HCT116 (cell line): ENCODE measurements around the gene CCSAP. TPM values are rescaled to one million over a fixed set of nuclear protein-coding genes. Genes with fewer than 3 reads are reported as not detected.

Source experiments
- ATAC-seq: fragments of 200-7000 bp; cut with Tn5 transposase; 2 replicates; pipeline ENCODE4 v1.9.1; 2020; ENCODE audit warnings: mild to moderate bottlenecking, moderate library complexity
- BruUV-seq: library from RNA; stranded (reverse); fragments of 400-500 nt; replicated peaks from 2 replicates; lab custom pipeline; 2021; lab: Mats Ljungman, UMichigan
- CTCF ChIA-PET: fragments of 300-600 bp; sonication (Branson Sonifier 250); formaldehyde crosslinking; loops from one replicate; lab custom pipeline; 2021; ENCODE audit warnings: antibody characterized with exemption; lab: Charles Lee
- POLR2A ChIA-PET: fragments of 300-600, 350-600 bp; sonication (Branson Sonifier 250); formaldehyde crosslinking; loops from one replicate; lab custom pipeline; 2021; ENCODE audit warnings: antibody characterized with exemption; lab: Charles Lee
- RAD21 ChIA-PET, 2 experiments: fragments of 300-600 bp; sonication (Branson Sonifier 250); formaldehyde crosslinking; loops; one replicate each; lab custom pipeline; 2023; ENCODE audit warnings: low total read pairs in 2 of 2; ENCODE audit not compliant: uncharacterized antibody in 2 of 2, unreplicated experiment in 2 of 2, low non-redundant PET in 1 of 2; lab: Charles Lee
- DNase-seq: peaks from one replicate; pipeline ENCODE4 v3.0.0-alpha.2; 2010; ENCODE audit warnings: low read depth, low spot score
- H2AFZ ChIP-seq: fragments of 200-600 bp; shearing (Covaris generic), sonication (generic); 2 replicates; pipeline ENCODE4 v1.6.1; 2017; ENCODE audit warnings: low read depth, mixed run types, mixed read lengths, antibody characterized with exemption, low read length; ENCODE audit not compliant: poor library complexity, severe bottlenecking
- H3K27ac ChIP-seq: 2 replicates; pipeline ENCODE4 v1.5.1; 2012; ENCODE audit warnings: low read depth, low read length
- H3K27me3 ChIP-seq: fragments of 200-600 bp; sonication (generic); 2 replicates; pipeline ENCODE4 v1.6.1; 2016; ENCODE audit warnings: mixed run types, low read length, mixed read lengths; ENCODE audit not compliant: insufficient read depth
- H3K36me3 ChIP-seq, 2 experiments: fragments of 200-500 bp in 1 of 2; fragments of 200-600 bp in 1 of 2; sonication (Bioruptor generic) in 1 of 2; sonication (generic) in 1 of 2; 2 replicates each; pipeline versions ENCODE4 v1.5.1 to v1.6.1; 2014 to 2016; ENCODE audit warnings: low read length in 2 of 2, inconsistent platforms in 1 of 2, mixed read lengths in 1 of 2, mixed run types in 1 of 2; ENCODE audit not compliant: insufficient read depth in 2 of 2, control insufficient read depth in 1 of 2
- H3K4me1 ChIP-seq, 2 experiments: fragments of 200-600 bp in 1 of 2; sonication (generic) in 1 of 2; 2 replicates each; pipeline versions ENCODE4 v1.5.1 to v1.6.1; 2012 to 2017; ENCODE audit warnings: low read length in 2 of 2, inconsistent platforms in 1 of 2, mild to moderate bottlenecking in 1 of 2, mixed read lengths in 1 of 2, mixed run types in 1 of 2, moderate library complexity in 1 of 2; ENCODE audit not compliant: insufficient read depth in 2 of 2, control insufficient read depth in 1 of 2
- H3K4me2 ChIP-seq: fragments of 200-600 bp; sonication (generic); 2 replicates; pipeline ENCODE4 v1.6.1; 2017; ENCODE audit warnings: mixed run types, low read length, mixed read lengths
- H3K4me3 ChIP-seq, 2 experiments: fragments of 200-600 bp in 1 of 2; sonication (generic) in 1 of 2; replicated peaks in 1 of 2; 2 replicates each; pipeline ENCODE4 v1.5.1; 2011 to 2016; ENCODE audit warnings: low read length in 2 of 2, control low read depth in 1 of 2, low read depth in 1 of 2, mild to moderate bottlenecking in 1 of 2, mixed read lengths in 1 of 2, mixed run types in 1 of 2
- H3K79me2 ChIP-seq: fragments of 200-600 bp; sonication (generic); 2 replicates; pipeline ENCODE4 v1.6.1; 2017; ENCODE audit warnings: mild to moderate bottlenecking, mixed run types, low read length, moderate library complexity, mixed read lengths; ENCODE audit not compliant: insufficient read depth
- H3K9ac ChIP-seq: fragments of 200-600 bp; sonication (generic); 2 replicates; pipeline ENCODE4 v1.6.1; 2016; ENCODE audit warnings: low read length, mixed read lengths
- H3K9me2 ChIP-seq: fragments of 200-600 bp; sonication (generic), shearing (Covaris generic); 2 replicates; pipeline ENCODE4 v1.6.1; 2017; ENCODE audit warnings: mixed run types, mild to moderate bottlenecking, moderate library complexity; ENCODE audit not compliant: insufficient read depth
- H3K9me3 ChIP-seq, 2 experiments: fragments of 200-500 bp in 1 of 2; fragments of 200-600 bp in 1 of 2; sonication (Bioruptor generic) in 1 of 2; sonication (generic) in 1 of 2; 2 replicates each; pipeline ENCODE4 v1.6.1; 2014 to 2017; ENCODE audit warnings: low read length in 2 of 2, mixed read lengths in 2 of 2, inconsistent platforms in 1 of 2, low read depth in 1 of 2, mild to moderate bottlenecking in 1 of 2, mixed run types in 1 of 2, moderate library complexity in 1 of 2; ENCODE audit not compliant: control insufficient read depth in 1 of 2, insufficient read depth in 1 of 2
- H4K20me1 ChIP-seq: fragments of 200-600 bp; sonication (generic), shearing (Covaris generic); 2 replicates; pipeline ENCODE4 v1.6.1; 2017; ENCODE audit warnings: mixed run types, mild to moderate bottlenecking, moderate library complexity; ENCODE audit not compliant: insufficient read depth
- ATF3 ChIP-seq: IDR thresholded peaks from 2 replicates; pipeline ENCODE4 v1.6.1; 2012
- CBX3 ChIP-seq: IDR thresholded peaks from 2 replicates; pipeline ENCODE4 v1.6.1; 2012; ENCODE audit warnings: low read depth
- CEBPB ChIP-seq: IDR thresholded peaks from 2 replicates; pipeline ENCODE4 v1.6.1; 2012; ENCODE audit warnings: low read depth
- CTCF ChIP-seq, 3 experiments: fragments of 200-600 bp in 1 of 3; sonication (generic) in 1 of 3; IDR thresholded peaks in 2 of 3; conservative IDR thresholded peaks in 1 of 3; 2 replicates each; pipeline ENCODE4 v1.5.1; 2012 to 2017; ENCODE audit warnings: low read depth in 2 of 3, low read length in 2 of 3, antibody characterized with exemption in 1 of 3, borderline replicate concordance in 1 of 3, control low read depth in 1 of 3, mild to moderate bottlenecking in 1 of 3, mixed read lengths in 1 of 3, mixed run types in 1 of 3, moderate library complexity in 1 of 3; ENCODE audit not compliant: insufficient read depth in 1 of 3
- EGR1 ChIP-seq: IDR thresholded peaks from 2 replicates; pipeline ENCODE4 v1.6.1; 2012; ENCODE audit warnings: low read depth
- ELF1 ChIP-seq: IDR thresholded peaks from 2 replicates; pipeline ENCODE4 v1.6.1; 2012; ENCODE audit warnings: low read depth, borderline replicate concordance
- EZH2 ChIP-seq: fragments of 200-600 bp; sonication (generic); IDR thresholded peaks from 2 replicates; pipeline ENCODE4 v1.6.1; 2017; ENCODE audit warnings: antibody characterized with exemption, mixed run types
- FOSL1 ChIP-seq: IDR thresholded peaks from 2 replicates; pipeline ENCODE4 v1.6.1; 2012; ENCODE audit warnings: low read depth
- POLR2A ChIP-seq: IDR thresholded peaks from 2 replicates; pipeline ENCODE4 v1.7.0; 2011; ENCODE audit warnings: borderline replicate concordance; ENCODE audit not compliant: insufficient read depth, insufficient read length; ENCODE audit errors: extremely low read depth
- POLR2AphosphoS5 ChIP-seq: IDR thresholded peaks from 2 replicates; pipeline ENCODE4 v1.6.1; 2011; ENCODE audit warnings: mild to moderate bottlenecking, low read depth, low read length, moderate library complexity
- RAD21 ChIP-seq: IDR thresholded peaks from 2 replicates; pipeline ENCODE4 v1.6.1; 2012; ENCODE audit warnings: low read depth, mild to moderate bottlenecking
- REST ChIP-seq: IDR thresholded peaks from 2 replicates; pipeline ENCODE4 v1.6.1; 2012; ENCODE audit warnings: low read depth
- SIN3A ChIP-seq: IDR thresholded peaks from 2 replicates; pipeline ENCODE4 v1.6.1; 2012; ENCODE audit warnings: low read depth
- SRF ChIP-seq: IDR thresholded peaks from 2 replicates; pipeline ENCODE4 v1.6.1; 2012; ENCODE audit warnings: low read depth
- TCF7L2 ChIP-seq: IDR thresholded peaks from 2 replicates; pipeline ENCODE4 v1.7.0; 2011; ENCODE audit warnings: borderline replicate concordance, inconsistent platforms; ENCODE audit not compliant: insufficient read depth, insufficient read length; ENCODE audit errors: extremely low read depth
- ZBTB33 ChIP-seq: IDR thresholded peaks from 2 replicates; pipeline ENCODE4 v1.6.1; 2011; ENCODE audit warnings: mild to moderate bottlenecking, low read length, moderate library complexity; ENCODE audit not compliant: insufficient replicate concordance; ENCODE audit errors: extremely low read depth
- ZFX ChIP-seq: fragments of 450-650 bp; IDR thresholded peaks from 2 replicates; pipeline ENCODE4 v1.6.1; 2017
- ZNF274 ChIP-seq: fragments of 200-500 bp; sonication (Bioruptor generic); IDR thresholded peaks from 2 replicates; pipeline ENCODE4 v1.6.1; 2014; ENCODE audit warnings: mild to moderate bottlenecking, low read depth, low read length, inconsistent platforms
- intact Hi-C: fragments of 100-400 bp; cut with micrococcal nuclease; formaldehyde crosslinking; loops from 2 replicates; pipeline ENCODE4 v1.10.0; 2022
- total RNA-seq: library from RNA; stranded (reverse); gene quantifications from one replicate; pipeline ENCODE4 v1.2.1, GENCODE V29; 2021; ENCODE audit not compliant: unreplicated experiment

The CCSAP gene
- total RNA-seq, 1 experiment from 2014 or later = 10.9 TPM

- H3K9me2 ChIP-seq = no peaks in the 10 kb centered on the region
- H3K36me3 ChIP-seq = no peaks in the 10 kb centered on the region
- no peaks in the 10 kb centered on the region for H3K27me3 ChIP-seq
- DNase-seq (no peak), ATAC-seq (no peak)
- H3K9me3 ChIP-seq = no peaks in the 10 kb centered on the region
- no peak overlapping the region for H3K27ac ChIP-seq
- no peak overlapping the region for H3K4me3 ChIP-seq
- no peak overlapping the region for H2AFZ ChIP-seq
- no peaks in the 10 kb centered on the region for H3K4me1 ChIP-seq
- CTCF ChIA-PET = no interaction called here
- TF ChIP-seq RAD21 = no peak
- no peak for TF ChIP-seq ELF1
- no peak for TF ChIP-seq ATF3
- TF ChIP-seq REST = no peak
- no peak for TF ChIP-seq CEBPB
- TF ChIP-seq POLR2AphosphoS5 = no peak
- TF ChIP-seq EZH2 = no peak
- TF ChIP-seq EGR1 = no peak
- TF ChIP-seq TCF7L2 = no peak
- TF ChIP-seq CTCF (IDR thresholded peaks at IDR 0.05 in 2 of 3, conservative IDR thresholded peaks at IDR 0.05 in 1 of 3; ENCODE audit: borderline replicate concordance in 1 of 3, insufficient read depth in 1 of 3, low read depth in 2 of 3, low read length in 2 of 3) = no peak
- no peak for TF ChIP-seq ZFX
- no peak for TF ChIP-seq SIN3A
- TF ChIP-seq ZBTB33 = no peak
- TF ChIP-seq FOSL1 = no peak
- TF ChIP-seq SRF = no peak
- no peak for TF ChIP-seq CBX3
- no peak for TF ChIP-seq ZNF274
- no peak for TF ChIP-seq POLR2A
- intact Hi-C loops = no loop called here
- H3K79me2 ChIP-seq = no peaks in the 10 kb centered on the region
- POLR2A ChIA-PET = no interaction called here
- BruUV-seq = no TSS peak
- RAD21 ChIA-PET = no interaction called here
- H3K9ac ChIP-seq = no peak overlapping the region
- H4K20me1 ChIP-seq = no peaks in the 10 kb centered on the region
- H3K4me2 ChIP-seq = no peak overlapping the region
Observed at GRCh38 chr1:229364207-229365065, 21.6 kb upstream of the CCSAP start.
